Large intestine (tissue), 3 donors: ENCODE results near the gene UBE4A. TPM values are rescaled to one million over a fixed set of nuclear protein-coding genes. Genes with fewer than 3 reads are reported as not detected.

ENCODE experiments used
- DNase-seq, 2 donors: peaks; one replicate each; pipeline versions ENCODE4 v3.0.0 to v3.0.0-alpha.2; 2013
- H3K27ac ChIP-seq: one replicate; pipeline ENCODE4 v1.5.1; 2013; ENCODE audit warnings: low read length
- H3K27me3 ChIP-seq: 2 replicates; pipeline ENCODE4 v1.6.1; 2013; ENCODE audit warnings: low read length; ENCODE audit not compliant: control insufficient read depth, insufficient read depth
- H3K36me3 ChIP-seq: 2 replicates; pipeline ENCODE4 v1.6.1; 2013; ENCODE audit warnings: low read length; ENCODE audit not compliant: control insufficient read depth, insufficient read depth
- H3K4me1 ChIP-seq: one replicate; pipeline ENCODE4 v1.6.1; 2013; ENCODE audit warnings: low read length; ENCODE audit not compliant: control insufficient read depth, insufficient read depth
- H3K4me3 ChIP-seq: one replicate; pipeline ENCODE4 v1.5.1; 2013; ENCODE audit warnings: low read length
- H3K9me3 ChIP-seq: one replicate; pipeline ENCODE4 v1.6.1; 2013; ENCODE audit warnings: mild to moderate bottlenecking, low read depth, low read length, moderate library complexity; ENCODE audit not compliant: control insufficient read depth
- WGBS: methylation state at CpG from one replicate; pipeline ENCODE4 v1.1.5; 2013; ENCODE audit warnings: low lambda C conversion rate; ENCODE audit not compliant: insufficient coverage; 5-methylcytosine and 5-hydroxymethylcytosine counted together
- polyA plus RNA-seq: library from polyadenylated mRNA; unstranded; fragments of 120-200 nt; gene quantifications from one replicate; pipeline ENCODE4 v1.2.1, GENCODE V29; 2013

The UBE4A gene
- polyA plus RNA-seq, 1 donor: 39.6 TPM

DNA sequence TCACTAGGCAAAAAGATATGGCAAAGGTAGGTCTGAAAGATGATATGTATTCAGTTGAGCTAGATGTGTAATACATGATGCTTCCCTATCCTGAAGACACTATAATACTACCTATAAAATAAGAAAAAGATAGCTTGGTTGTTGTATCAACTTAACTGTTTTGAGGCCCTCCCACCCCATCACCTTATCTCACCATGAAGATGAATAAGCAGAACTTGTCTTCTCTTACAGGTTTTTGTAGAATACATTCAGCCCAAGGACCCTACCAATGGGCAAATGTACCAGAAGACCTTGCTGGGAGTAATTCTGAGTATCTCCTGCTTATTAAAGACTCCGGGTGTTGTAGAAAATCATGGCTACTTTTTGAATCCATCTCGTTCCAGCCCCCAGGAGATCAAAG, 13.9 kb downstream of the UBE4A start:
- no peak overlapping the region for H3K27ac ChIP-seq
- DNase-seq: no peak
- WGBS: no CpG with 5 or more reads among the region's 2 CpGs

DNA sequence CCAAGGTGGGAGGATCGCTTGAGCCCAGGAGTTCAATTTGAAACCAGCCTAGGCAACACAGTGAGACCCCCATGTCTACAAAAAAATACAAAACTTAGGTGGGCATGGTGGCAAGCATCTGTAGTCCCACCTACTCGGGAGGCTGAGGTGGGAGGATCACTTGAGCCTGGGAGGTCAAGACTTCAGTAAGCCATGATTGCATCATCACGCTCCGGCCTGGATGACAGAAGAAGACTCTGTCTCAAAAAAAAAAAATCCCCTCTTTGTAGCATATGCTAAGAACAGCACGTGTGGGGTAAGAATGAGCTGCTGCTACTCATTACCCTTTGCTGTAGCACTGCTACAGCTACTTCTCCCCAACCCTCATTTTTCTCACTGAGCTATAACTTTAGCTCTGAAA, 14.5 kb downstream of the UBE4A start:
- no CpG with 5 or more reads among the region's 5 CpGs for WGBS
- no peak for DNase-seq
- no peak overlapping the region for H3K27ac ChIP-seq
- peaks cover 85% of the 10 kb centered on the region for H3K36me3 ChIP-seq
- H3K4me1 ChIP-seq: no peaks in the 10 kb centered on the region
- no peaks in the 10 kb centered on the region for H3K27me3 ChIP-seq
- no peaks in the 10 kb centered on the region for H3K9me3 ChIP-seq
- H3K4me3 ChIP-seq: no peak overlapping the region

More for the DNA sequence above, 13.9 kb downstream of the UBE4A start:
- Histone ChIP-seq H3K27me3 (no peaks in the 10 kb centered on the region), H3K4me3 (no peak overlapping the region), H3K9me3 (no peaks in the 10 kb centered on the region), H3K36me3 (peaks cover 84% of the 10 kb centered on the region), H3K4me1 (no peaks in the 10 kb centered on the region)

DNA sequence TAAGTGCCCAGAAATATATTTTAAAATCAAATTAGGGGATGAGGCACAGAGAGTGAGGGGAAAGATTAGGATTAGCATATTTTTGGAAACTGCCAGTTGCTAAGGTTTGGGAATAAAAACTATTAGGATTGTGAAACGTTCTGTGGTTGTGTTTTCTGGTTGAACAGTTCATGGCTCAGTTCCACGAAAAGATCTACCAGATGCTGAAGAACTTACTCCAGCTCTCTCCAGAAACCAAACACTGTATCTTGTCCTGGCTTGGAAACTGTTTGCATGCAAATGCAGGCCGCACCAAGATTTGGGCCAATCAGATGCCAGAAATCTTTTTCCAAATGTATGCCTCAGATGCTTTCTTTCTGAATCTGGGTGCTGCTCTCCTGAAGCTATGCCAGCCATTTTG, 15.3 kb downstream of the UBE4A start:
- WGBS: 100% methylated on average over 1 of the region's 3 CpGs
- Histone ChIP-seq H3K27ac (no peak overlapping the region), H3K9me3 (no peaks in the 10 kb centered on the region), H3K4me1 (no peaks in the 10 kb centered on the region), H3K27me3 (no peaks in the 10 kb centered on the region), H3K4me3 (no peak overlapping the region), H3K36me3 (peaks cover 85% of the 10 kb centered on the region)
- DNase-seq: no peak

- DNase-seq: no peak
- Histone ChIP-seq H3K4me3 (no peak overlapping the region), H3K27me3 (no peaks in the 10 kb centered on the region), H3K36me3 (peaks cover 86% of the 10 kb centered on the region), H3K9me3 (no peaks in the 10 kb centered on the region), H3K27ac (no peak overlapping the region), H3K4me1 (no peaks in the 10 kb centered on the region)
These were observed 16.6 kb downstream of the UBE4A start for GRCh38 chr11:118375978-118376377.

DNA sequence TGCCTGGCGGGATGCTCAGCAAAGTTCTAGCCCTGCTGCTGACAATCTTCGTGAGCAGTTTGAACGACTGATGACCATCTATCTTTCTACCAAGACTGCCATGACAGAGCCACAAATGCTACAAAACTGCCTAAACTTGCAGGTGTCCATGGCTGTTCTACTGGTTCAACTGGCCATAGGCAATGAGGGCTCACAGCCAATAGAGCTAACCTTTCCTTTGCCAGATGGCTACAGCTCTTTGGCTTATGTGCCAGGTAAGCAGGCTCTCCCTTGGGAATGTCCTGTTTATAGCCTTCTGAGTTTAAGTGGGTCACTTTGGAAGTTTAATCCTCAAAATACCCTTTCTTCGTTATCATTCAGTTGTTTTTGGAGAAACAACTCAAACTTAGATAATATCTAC, 20.1 kb downstream of the UBE4A start:
- Histone ChIP-seq H3K27me3 (no peaks in the 10 kb centered on the region), H3K9me3 (no peaks in the 10 kb centered on the region), H3K27ac (no peak overlapping the region), H3K4me3 (no peak overlapping the region), H3K36me3 (peaks cover 84% of the 10 kb centered on the region), H3K4me1 (no peaks in the 10 kb centered on the region)
- no peak for DNase-seq
- 80% methylated on average over 1 of the region's 4 CpGs for WGBS

DNA sequence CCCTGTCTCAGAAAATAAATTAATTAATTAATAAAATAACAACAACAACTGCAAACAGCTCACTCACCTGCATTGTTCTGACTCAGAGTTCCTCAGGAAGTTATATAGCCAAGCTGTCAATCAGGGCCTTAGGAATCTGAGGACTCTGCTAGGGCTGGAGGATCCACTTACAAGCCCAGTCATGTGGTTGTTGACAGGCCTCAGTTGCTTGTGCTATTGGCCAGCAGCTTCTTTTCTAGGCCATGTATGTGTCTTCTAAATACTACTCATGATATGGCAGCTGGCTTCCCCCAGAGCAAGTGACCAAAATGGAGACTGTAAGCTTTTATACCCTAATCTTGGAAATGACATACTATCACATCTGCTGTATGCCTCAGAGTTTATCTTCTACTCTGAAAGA, 21.2 kb downstream of the UBE4A start:
- Histone ChIP-seq H3K9me3 (no peaks in the 10 kb centered on the region), H3K36me3 (peaks cover 85% of the 10 kb centered on the region), H3K4me1 (no peaks in the 10 kb centered on the region), H3K4me3 (no peak overlapping the region), H3K27ac (no peak overlapping the region), H3K27me3 (no peaks in the 10 kb centered on the region)
- no peak for DNase-seq

DNA sequence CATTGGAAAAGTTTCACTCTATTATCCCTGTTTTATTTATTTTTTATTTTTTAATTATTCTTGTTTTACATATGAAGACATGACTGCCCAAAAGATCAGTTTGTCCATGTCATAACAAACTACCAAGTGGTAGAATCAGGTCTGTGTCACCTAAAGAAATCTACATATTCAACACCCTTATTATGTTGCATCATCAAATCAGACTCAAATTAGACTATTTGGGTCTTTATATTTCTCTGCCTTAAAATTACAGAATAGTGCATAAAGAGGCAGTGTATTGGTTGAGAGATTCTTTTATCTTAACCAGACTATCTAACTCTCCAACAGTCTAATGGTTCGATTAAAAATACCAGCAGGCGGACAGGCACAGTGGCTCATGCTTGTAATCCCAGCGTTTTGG, 23.6 kb downstream of the UBE4A start:
- peaks cover 90% of the 10 kb centered on the region for H3K36me3 ChIP-seq
- WGBS: no CpG with 5 or more reads among the region's 3 CpGs
- H3K27me3 ChIP-seq: no peaks in the 10 kb centered on the region
- H3K4me3 ChIP-seq: no peak overlapping the region
- H3K4me1 ChIP-seq: no peaks in the 10 kb centered on the region
- H3K9me3 ChIP-seq: no peaks in the 10 kb centered on the region
- no peak overlapping the region for H3K27ac ChIP-seq
- no peak for DNase-seq

GRCh38 chr11:118383657-118384056, 24.3 kb downstream of the UBE4A start:
- Histone ChIP-seq H3K36me3 (peaks cover 89% of the 10 kb centered on the region), H3K9me3 (no peaks in the 10 kb centered on the region), H3K4me3 (no peak overlapping the region), H3K27ac (no peak overlapping the region), H3K4me1 (no peaks in the 10 kb centered on the region), H3K27me3 (no peaks in the 10 kb centered on the region)
- 100% methylated on average over 3 of the region's 3 CpGs for WGBS
- DNase-seq: no peak

DNA sequence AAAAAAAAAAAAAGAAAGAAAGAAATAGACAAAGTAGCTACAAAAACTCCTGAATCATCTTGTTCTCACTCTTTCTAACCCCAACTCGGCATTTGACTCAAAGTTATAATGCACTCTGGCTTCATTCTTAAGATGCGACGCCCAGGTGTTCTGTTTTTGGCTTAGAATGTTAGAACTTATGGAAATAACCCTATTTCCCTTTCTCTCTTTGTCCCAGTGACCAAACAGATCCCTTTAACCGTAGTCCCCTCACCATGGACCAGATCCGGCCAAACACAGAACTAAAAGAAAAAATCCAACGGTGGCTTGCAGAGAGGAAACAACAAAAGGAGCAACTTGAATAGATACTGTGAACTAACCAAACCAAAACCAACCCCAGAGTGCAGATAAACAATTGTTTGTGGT, 36.7 kb downstream of the UBE4A start:
- DNase-seq: no peak
- Histone ChIP-seq H3K9me3 (no peaks in the 10 kb centered on the region), H3K27ac (no peak overlapping the region), H3K4me3 (no peak overlapping the region), H3K4me1 (peaks cover 4% of the 10 kb centered on the region), H3K36me3 (peaks cover 54% of the 10 kb centered on the region), H3K27me3 (no peaks in the 10 kb centered on the region)
- WGBS: no CpG with 5 or more reads among the region's 6 CpGs

- Histone ChIP-seq H3K9me3 (no peaks in the 10 kb centered on the region), H3K36me3 (peaks cover 42% of the 10 kb centered on the region), H3K4me3 (no peak overlapping the region), H3K27ac (no peak overlapping the region), H3K4me1 (peaks cover 4% of the 10 kb centered on the region), H3K27me3 (no peaks in the 10 kb centered on the region)
- DNase-seq: no peak
These were observed 38.0 kb downstream of the UBE4A start for GRCh38 chr11:118397448-118397847.

DNA sequence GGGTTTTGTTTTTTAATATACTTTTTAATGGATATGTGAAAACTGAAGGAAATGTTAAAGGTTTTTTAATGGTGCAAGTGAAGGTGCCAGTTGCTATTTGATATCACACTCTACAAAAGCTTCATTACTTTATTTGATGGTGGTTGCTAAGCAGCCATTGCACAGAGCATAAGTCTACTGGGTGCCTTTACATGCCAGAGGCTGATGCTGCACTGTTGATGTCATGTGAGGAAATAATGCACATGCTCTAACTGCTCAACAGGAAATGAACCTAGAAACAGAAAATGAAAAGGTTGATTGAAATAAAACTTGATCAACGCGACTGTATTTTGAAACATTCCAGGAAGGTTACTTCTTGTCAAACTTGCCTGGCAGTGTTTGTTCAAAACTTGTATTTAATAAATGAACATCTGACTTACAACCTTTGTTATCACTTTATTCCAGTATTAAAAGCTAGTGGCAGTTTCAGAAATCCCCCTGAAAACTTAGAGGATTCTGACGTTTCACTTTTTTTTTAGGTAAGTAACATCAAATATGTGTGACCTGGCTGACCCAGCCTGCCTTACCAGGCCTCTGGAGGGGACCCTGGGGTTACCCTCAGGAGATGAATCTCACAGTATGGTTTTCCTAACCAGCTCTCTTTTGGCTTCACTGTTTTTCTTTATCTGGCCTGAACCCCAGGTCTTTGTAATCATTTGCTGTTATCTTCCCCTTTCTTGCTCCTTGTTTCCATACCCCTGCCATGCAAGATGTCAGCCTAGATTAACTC, 39.6 kb downstream of the UBE4A start:
- Histone ChIP-seq H3K4me1 (peaks cover 8% of the 10 kb centered on the region), H3K9me3 (no peaks in the 10 kb centered on the region), H3K4me3 (no peak overlapping the region), H3K36me3 (peaks cover 27% of the 10 kb centered on the region), H3K27ac (no peak overlapping the region), H3K27me3 (no peaks in the 10 kb centered on the region)
- DNase-seq: no peak
- WGBS: 72% methylated on average over 3 of the region's 3 CpGs
